ENCODE data around the gene C6orf52. TPM values are rescaled to one million over a fixed set of nuclear protein-coding genes. Genes with fewer than 3 reads are reported as not detected.

C6orf52 gene
- total and polyA plus RNA-seq, 2 of the 13 experiments (the other 11 are each of a cell fraction or from before 2014, with no cell fraction given), result 0.50 to 0.53 TPM

- TF ChIP-seq, protein P1, sequence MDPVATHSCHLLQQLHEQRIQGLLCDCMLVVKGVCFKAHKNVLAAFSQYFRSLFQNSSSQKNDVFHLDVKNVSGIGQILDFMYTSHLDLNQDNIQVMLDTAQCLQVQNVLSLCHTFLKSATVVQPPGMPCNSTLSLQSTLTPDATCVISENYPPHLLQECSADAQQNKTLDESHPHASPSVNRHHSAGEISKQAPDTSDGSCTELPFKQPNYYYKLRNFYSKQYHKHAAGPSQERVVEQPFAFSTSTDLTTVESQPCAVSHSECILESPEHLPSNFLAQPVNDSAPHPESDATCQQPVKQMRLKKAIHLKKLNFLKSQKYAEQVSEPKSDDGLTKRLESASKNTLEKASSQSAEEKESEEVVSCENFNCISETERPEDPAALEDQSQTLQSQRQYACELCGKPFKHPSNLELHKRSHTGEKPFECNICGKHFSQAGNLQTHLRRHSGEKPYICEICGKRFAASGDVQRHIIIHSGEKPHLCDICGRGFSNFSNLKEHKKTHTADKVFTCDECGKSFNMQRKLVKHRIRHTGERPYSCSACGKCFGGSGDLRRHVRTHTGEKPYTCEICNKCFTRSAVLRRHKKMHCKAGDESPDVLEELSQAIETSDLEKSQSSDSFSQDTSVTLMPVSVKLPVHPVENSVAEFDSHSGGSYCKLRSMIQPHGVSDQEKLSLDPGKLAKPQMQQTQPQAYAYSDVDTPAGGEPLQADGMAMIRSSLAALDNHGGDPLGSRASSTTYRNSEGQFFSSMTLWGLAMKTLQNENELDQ (CRISPR knock-in tag; IDR thresholded peaks at IDR 0.05; ENCODE audit: borderline replicate concordance), result peak; percentile 24; the same call in 1 of the 2 replicates
- 0 out of 2 replicates have a peak, but pooled peaks have one; percentile 56 for TF ChIP-seq GLI4 (CRISPR knock-in tag; IDR thresholded peaks at IDR 0.05; ENCODE audit: borderline replicate concordance)
- TF ChIP-seq RORA (CRISPR knock-in tag; IDR thresholded peaks at IDR 0.05), result no peak
- peak; percentile 92 for TF ChIP-seq PCBP1 (IDR thresholded peaks at IDR 0.05; ENCODE audit: borderline replicate concordance, low read depth, low read length)
- no peak for TF ChIP-seq RAD21 (CRISPR knock-in tag; IDR thresholded peaks at IDR 0.05)
- 0 out of 2 replicates have a peak, but pooled peaks have one; percentile 5 for TF ChIP-seq ONECUT2 (CRISPR knock-in tag; IDR thresholded peaks at IDR 0.05)
- TF ChIP-seq, protein P2, sequence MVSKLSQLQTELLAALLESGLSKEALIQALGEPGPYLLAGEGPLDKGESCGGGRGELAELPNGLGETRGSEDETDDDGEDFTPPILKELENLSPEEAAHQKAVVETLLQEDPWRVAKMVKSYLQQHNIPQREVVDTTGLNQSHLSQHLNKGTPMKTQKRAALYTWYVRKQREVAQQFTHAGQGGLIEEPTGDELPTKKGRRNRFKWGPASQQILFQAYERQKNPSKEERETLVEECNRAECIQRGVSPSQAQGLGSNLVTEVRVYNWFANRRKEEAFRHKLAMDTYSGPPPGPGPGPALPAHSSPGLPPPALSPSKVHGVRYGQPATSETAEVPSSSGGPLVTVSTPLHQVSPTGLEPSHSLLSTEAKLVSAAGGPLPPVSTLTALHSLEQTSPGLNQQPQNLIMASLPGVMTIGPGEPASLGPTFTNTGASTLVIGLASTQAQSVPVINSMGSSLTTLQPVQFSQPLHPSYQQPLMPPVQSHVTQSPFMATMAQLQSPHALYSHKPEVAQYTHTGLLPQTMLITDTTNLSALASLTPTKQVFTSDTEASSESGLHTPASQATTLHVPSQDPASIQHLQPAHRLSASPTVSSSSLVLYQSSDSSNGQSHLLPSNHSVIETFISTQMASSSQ (IDR thresholded peaks at IDR 0.05; ENCODE audit: low read depth), result no peak; the same call in none of the 2 replicates
- TF ChIP-seq, protein P2 (CRISPR knock-in tag; IDR thresholded peaks at IDR 0.05; ENCODE audit: borderline replicate concordance), result peak; percentile 91
- TF ChIP-seq, protein P3, sequence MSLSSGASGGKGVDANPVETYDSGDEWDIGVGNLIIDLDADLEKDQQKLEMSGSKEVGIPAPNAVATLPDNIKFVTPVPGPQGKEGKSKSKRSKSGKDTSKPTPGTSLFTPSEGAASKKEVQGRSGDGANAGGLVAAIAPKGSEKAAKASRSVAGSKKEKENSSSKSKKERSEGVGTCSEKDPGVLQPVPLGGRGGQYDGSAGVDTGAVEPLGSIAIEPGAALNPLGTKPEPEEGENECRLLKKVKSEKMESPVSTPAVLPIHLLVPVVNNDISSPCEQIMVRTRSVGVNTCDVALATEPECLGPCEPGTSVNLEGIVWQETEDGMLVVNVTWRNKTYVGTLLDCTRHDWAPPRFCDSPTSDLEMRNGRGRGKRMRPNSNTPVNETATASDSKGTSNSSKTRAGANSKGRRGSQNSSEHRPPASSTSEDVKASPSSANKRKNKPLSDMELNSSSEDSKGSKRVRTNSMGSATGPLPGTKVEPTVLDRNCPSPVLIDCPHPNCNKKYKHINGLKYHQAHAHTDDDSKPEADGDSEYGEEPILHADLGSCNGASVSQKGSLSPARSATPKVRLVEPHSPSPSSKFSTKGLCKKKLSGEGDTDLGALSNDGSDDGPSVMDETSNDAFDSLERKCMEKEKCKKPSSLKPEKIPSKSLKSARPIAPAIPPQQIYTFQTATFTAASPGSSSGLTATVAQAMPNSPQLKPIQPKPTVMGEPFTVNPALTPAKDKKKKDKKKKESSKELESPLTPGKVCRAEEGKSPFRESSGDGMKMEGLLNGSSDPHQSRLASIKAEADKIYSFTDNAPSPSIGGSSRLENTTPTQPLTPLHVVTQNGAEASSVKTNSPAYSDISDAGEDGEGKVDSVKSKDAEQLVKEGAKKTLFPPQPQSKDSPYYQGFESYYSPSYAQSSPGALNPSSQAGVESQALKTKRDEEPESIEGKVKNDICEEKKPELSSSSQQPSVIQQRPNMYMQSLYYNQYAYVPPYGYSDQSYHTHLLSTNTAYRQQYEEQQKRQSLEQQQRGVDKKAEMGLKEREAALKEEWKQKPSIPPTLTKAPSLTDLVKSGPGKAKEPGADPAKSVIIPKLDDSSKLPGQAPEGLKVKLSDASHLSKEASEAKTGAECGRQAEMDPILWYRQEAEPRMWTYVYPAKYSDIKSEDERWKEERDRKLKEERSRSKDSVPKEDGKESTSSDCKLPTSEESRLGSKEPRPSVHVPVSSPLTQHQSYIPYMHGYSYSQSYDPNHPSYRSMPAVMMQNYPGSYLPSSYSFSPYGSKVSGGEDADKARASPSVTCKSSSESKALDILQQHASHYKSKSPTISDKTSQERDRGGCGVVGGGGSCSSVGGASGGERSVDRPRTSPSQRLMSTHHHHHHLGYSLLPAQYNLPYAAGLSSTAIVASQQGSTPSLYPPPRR (CRISPR knock-in tag; IDR thresholded peaks at IDR 0.05; ENCODE audit: borderline replicate concordance), result peak; percentile 89
- TF ChIP-seq PITX1 (CRISPR knock-in tag; IDR thresholded peaks at IDR 0.05), result peak; percentile 78
- TF ChIP-seq ZNF614 (CRISPR knock-in tag; IDR thresholded peaks at IDR 0.05; ENCODE audit: borderline replicate concordance), result peak; percentile 80; the same call in 1 of the 2 replicates
- TF ChIP-seq ZBTB46 (CRISPR knock-in tag; IDR thresholded peaks at IDR 0.05; ENCODE audit: borderline replicate concordance), result peak; percentile 90; the same call in 1 of the 2 replicates
- TF ChIP-seq ZNF567 (CRISPR knock-in tag; IDR thresholded peaks at IDR 0.05; ENCODE audit: borderline replicate concordance), result peak; percentile 89
- peak; percentile 85 for TF ChIP-seq ELF1 (CRISPR knock-in tag; IDR thresholded peaks at IDR 0.05)
- peak; percentile 74 for TF ChIP-seq DR1 (CRISPR knock-in tag; IDR thresholded peaks at IDR 0.05)
Measured at GRCh38 chr6:10722820-10723566, 28.6 kb upstream of the C6orf52 start, which contains the start of gene TMEM14C (continued).
